Panc1 (cell line): ENCODE data around the gene FBN1. TPM values are rescaled to one million over a fixed set of nuclear protein-coding genes. Genes with fewer than 3 reads are reported as not detected.

Experiments used
- ATAC-seq: fragments of 200-7000 bp; cut with Tn5 transposase; 2 replicates; pipeline ENCODE4 v1.9.1; 2020; ENCODE audit warnings: mild to moderate bottlenecking, moderate library complexity
- BruUV-seq: library from RNA; stranded (reverse); fragments of 400-500 nt; replicated peaks from 2 replicates; lab custom pipeline; 2021; lab: Mats Ljungman, UMichigan
- CTCF ChIA-PET: fragments of 300-600 bp; sonication (Branson Sonifier 250); formaldehyde crosslinking; loops from one replicate; lab custom pipeline; 2022; ENCODE audit warnings: antibody characterized with exemption; lab: Charles Lee
- POLR2A ChIA-PET: fragments of 300-600 bp; sonication (Branson Sonifier 250); formaldehyde crosslinking; loops from one replicate; lab custom pipeline; 2022; ENCODE audit warnings: antibody characterized with exemption; lab: Charles Lee
- DNase-seq: peaks from one replicate; pipeline ENCODE4 v3.0.0-alpha.2; 2010; ENCODE audit warnings: low read depth, low spot score
- H3K27ac ChIP-seq: 2 replicates; pipeline ENCODE4 v1.5.1; 2011; ENCODE audit warnings: mild to moderate bottlenecking, low read length, inconsistent platforms
- H3K27me3 ChIP-seq: fragments of 200-500 bp; sonication (Bioruptor generic); 2 replicates; pipeline ENCODE4 v1.6.0; 2014; ENCODE audit warnings: low read length, inconsistent platforms; ENCODE audit not compliant: control insufficient read depth, insufficient read depth
- H3K36me3 ChIP-seq: fragments of 200-500 bp; sonication (Bioruptor generic); 2 replicates; pipeline ENCODE4 v1.5.1; 2014; ENCODE audit warnings: inconsistent platforms, mild to moderate bottlenecking, low read length, moderate library complexity; ENCODE audit not compliant: control insufficient read depth, insufficient read depth
- H3K4me1 ChIP-seq: 2 replicates; pipeline ENCODE4 v1.5.1; 2011; ENCODE audit warnings: inconsistent platforms, mild to moderate bottlenecking, low read length, moderate library complexity; ENCODE audit not compliant: control insufficient read depth, insufficient read depth
- H3K4me3 ChIP-seq, 2 experiments: 2 replicates each; pipeline ENCODE4 v1.5.1; 2011 to 2012; ENCODE audit warnings: low read depth in 2 of 2, low read length in 2 of 2, mild to moderate bottlenecking in 2 of 2, inconsistent platforms in 1 of 2, moderate library complexity in 1 of 2
- H3K9me3 ChIP-seq: fragments of 200-500 bp; sonication (Bioruptor generic); 2 replicates; pipeline ENCODE4 v1.5.1; 2014; ENCODE audit warnings: low read depth, mild to moderate bottlenecking, inconsistent platforms, low read length, moderate library complexity; ENCODE audit not compliant: control insufficient read depth, insufficient read depth
- CTCF ChIP-seq: fragments of 450-650 bp; IDR thresholded peaks from 2 replicates; pipeline ENCODE4 v1.5.1; 2017; ENCODE audit warnings: mild to moderate bottlenecking
- POLR2AphosphoS5 ChIP-seq: IDR thresholded peaks from 2 replicates; pipeline ENCODE4 v1.6.1; 2012; ENCODE audit warnings: mild to moderate bottlenecking, low read depth, low read length, moderate library complexity
- REST ChIP-seq, 2 experiments: IDR thresholded peaks; 2 replicates each; pipeline ENCODE4 v1.6.1; 2011 to 2012; ENCODE audit warnings: low read depth in 2 of 2, control low read depth in 1 of 2, low read length in 1 of 2, mild to moderate bottlenecking in 1 of 2, moderate library complexity in 1 of 2; ENCODE audit not compliant: insufficient read depth in 1 of 2
- SIN3A ChIP-seq: IDR thresholded peaks from 2 replicates; pipeline ENCODE4 v1.6.1; 2012; ENCODE audit warnings: low read depth, mild to moderate bottlenecking, low read length, moderate library complexity, borderline replicate concordance; ENCODE audit not compliant: insufficient read depth
- TCF7L2 ChIP-seq: IDR thresholded peaks from 2 replicates; pipeline ENCODE4 v1.6.1; 2011; ENCODE audit warnings: mild to moderate bottlenecking, low read depth, low read length, inconsistent platforms
- in situ Hi-C: cut with HindIII; loops from 2 replicates; pipeline ENCODE4 v1.10.0; 2016; ENCODE audit warnings: low sequenced_read_pairs, low pct_unique_long_range_greater_than_20kb
- intact Hi-C: fragments of 100-400 bp; cut with micrococcal nuclease; formaldehyde crosslinking; loops from one replicate; pipeline ENCODE4 v1.10.0; 2022; ENCODE audit not compliant: unreplicated experiment
- total RNA-seq: library from RNA; stranded (reverse); gene quantifications from one replicate; pipeline ENCODE4 v1.2.1, GENCODE V29; 2021; ENCODE audit not compliant: unreplicated experiment

Gene FBN1
- total RNA-seq, 1 experiment from 2014 or later: 0.46 TPM

GRCh38 chr15:48657950-48658591, 12.6 kb upstream of the FBN1 start:
- no peak overlapping the region for H3K27ac ChIP-seq
- POLR2A ChIA-PET: interaction anchor here (0.5 kb wide), 1 partner anchor 9 kb away, joined by 11 read pairs; no protein-coding TSS in a partner anchor

GRCh38 chr15:48654801-48655200, 9.3 kb upstream of the FBN1 start:
- ChIA-PET POLR2A (no interaction called here), CTCF (no interaction called here)
- no peaks in the 10 kb centered on the region for H3K4me1 ChIP-seq
- in situ Hi-C loops (no loop called here), intact Hi-C loops (no loop called here)
- peaks cover 2% of the 10 kb centered on the region for H3K27me3 ChIP-seq
- TF ChIP-seq TCF7L2: no peak
- no peak for TF ChIP-seq REST (IDR thresholded peaks at IDR 0.05; ENCODE audit: insufficient read depth in 1 of 2, low read depth in 2 of 2, low read length in 1 of 2)
- TF ChIP-seq CTCF: no peak
- no peak for TF ChIP-seq SIN3A
- no peak for TF ChIP-seq POLR2AphosphoS5
- ATAC-seq: no peak
- H3K27ac ChIP-seq: no peak overlapping the region
- DNase-seq: no peak
- no peaks in the 10 kb centered on the region for H3K36me3 ChIP-seq
- no peak overlapping the region for H3K4me3 ChIP-seq
- no TSS peak for BruUV-seq
- H3K9me3 ChIP-seq: no peaks in the 10 kb centered on the region

More at GRCh38 chr15:48657950-48658591, 12.6 kb upstream of the FBN1 start:
- intact Hi-C loops: no loop called here
- H3K36me3 ChIP-seq: no peaks in the 10 kb centered on the region
- DNase-seq (no peak), ATAC-seq (no peak)
- CTCF ChIA-PET: no interaction called here
- no peaks in the 10 kb centered on the region for H3K9me3 ChIP-seq
- no peaks in the 10 kb centered on the region for H3K4me1 ChIP-seq
- H3K4me3 ChIP-seq: no peak overlapping the region
- TF ChIP-seq CTCF (no peak), REST (IDR thresholded peaks at IDR 0.05; ENCODE audit: insufficient read depth in 1 of 2, low read depth in 2 of 2, low read length in 1 of 2) (no peak), SIN3A (no peak), POLR2AphosphoS5 (no peak), TCF7L2 (no peak)
- peaks cover 2% of the 10 kb centered on the region for H3K27me3 ChIP-seq
- in situ Hi-C loops: no loop called here
- BruUV-seq: no TSS peak
